GM23248 (cell line): ENCODE results near the gene SHROOM2. TPM values are rescaled to one million over a fixed set of nuclear protein-coding genes. Genes with fewer than 3 reads are reported as not detected.

Experiments
- DNase-seq: peaks from one replicate; pipeline ENCODE4 v3.0.0-alpha.2; 2015
- H2AFZ ChIP-seq: fragments of 200-600 bp; sonication (generic); 2 replicates; pipeline ENCODE4 v1.6.1; 2016; ENCODE audit warnings: antibody characterized with exemption
- H3F3A ChIP-seq: fragments of 200-600 bp; sonication (generic); 2 replicates; pipeline ENCODE4 v1.6.1; 2016; ENCODE audit warnings: mild to moderate bottlenecking, antibody characterized with exemption, mixed run types; ENCODE audit not compliant: insufficient read depth
- H3K27ac ChIP-seq: fragments of 200-600 bp; sonication (generic); 2 replicates; pipeline ENCODE4 v1.5.1; 2016; ENCODE audit warnings: mild to moderate bottlenecking
- H3K27me3 ChIP-seq: fragments of 200-600 bp; sonication (generic); replicated peaks from 2 replicates; pipeline ENCODE4 v1.6.1; 2016; ENCODE audit warnings: mild to moderate bottlenecking; ENCODE audit not compliant: insufficient read depth
- H3K36me3 ChIP-seq: fragments of 200-600 bp; sonication (generic); 2 replicates; pipeline ENCODE4 v1.6.1; 2016; ENCODE audit warnings: low read depth, mild to moderate bottlenecking
- H3K4me1 ChIP-seq: fragments of 200-600 bp; sonication (generic); 2 replicates; pipeline ENCODE4 v1.6.1; 2016; ENCODE audit warnings: mild to moderate bottlenecking; ENCODE audit not compliant: insufficient read depth
- H3K4me2 ChIP-seq: fragments of 200-600 bp; sonication (generic); one replicate; pipeline ENCODE4 v1.6.1; 2016; ENCODE audit warnings: mild to moderate bottlenecking; ENCODE audit not compliant: unreplicated experiment
- H3K4me3 ChIP-seq: fragments of 200-600 bp; sonication (generic); 2 replicates; pipeline ENCODE4 v1.5.1; 2016; ENCODE audit warnings: mild to moderate bottlenecking
- H3K79me2 ChIP-seq: fragments of 200-600 bp; sonication (generic); 2 replicates; pipeline ENCODE4 v1.6.1; 2016; ENCODE audit warnings: mild to moderate bottlenecking; ENCODE audit not compliant: insufficient read depth
- H3K9ac ChIP-seq: fragments of 200-600 bp; sonication (generic); 2 replicates; pipeline ENCODE4 v1.6.1; 2016; ENCODE audit warnings: mild to moderate bottlenecking
- H3K9me2 ChIP-seq: fragments of 200-600 bp; sonication (generic); 2 replicates; pipeline ENCODE4 v1.6.1; 2016; ENCODE audit warnings: mixed run types, mild to moderate bottlenecking, moderate library complexity; ENCODE audit not compliant: insufficient read depth
- H3K9me3 ChIP-seq: fragments of 200-600 bp; sonication (generic); one replicate; pipeline ENCODE4 v1.6.1; 2017; ENCODE audit warnings: low read depth
- H4K20me1 ChIP-seq: fragments of 200-600 bp; sonication (generic); 2 replicates; pipeline ENCODE4 v1.6.0; 2016; ENCODE audit not compliant: insufficient read depth
- EZH2 ChIP-seq: fragments of 200-600 bp; sonication (generic); IDR thresholded peaks from 2 replicates; pipeline ENCODE4 v1.6.1; 2018; ENCODE audit warnings: antibody characterized with exemption, mild to moderate bottlenecking; ENCODE audit not compliant: insufficient read depth, poor library complexity, severe bottlenecking
- EZH2phosphoT487 ChIP-seq: fragments of 200-600 bp; sonication (generic); IDR thresholded peaks from 2 replicates; pipeline ENCODE4 v1.6.1; 2018; ENCODE audit warnings: antibody characterized with exemption, moderate library complexity, mild to moderate bottlenecking, low read depth; ENCODE audit not compliant: insufficient read depth
- WGBS, 2 experiments: methylation state at CpG; one replicate each; pipeline ENCODE4 v1.1.6; 2015 to 2017; ENCODE audit warnings: low lambda C conversion rate in 2 of 2, low coverage in 1 of 2; ENCODE audit errors: missing lambda C conversion rate in 2 of 2; 5-methylcytosine and 5-hydroxymethylcytosine counted together
- in situ Hi-C: fragments of 300-500 bp; cut with MboI; formaldehyde crosslinking; loops from 2 replicates; pipeline ENCODE4 v1.15.0; 2020
- polyA plus RNA-seq: library from polyadenylated mRNA; unstranded; fragments of >200 nt; fragmentation: Nextera tagmentation; extraction: Ambion mirVana; gene quantifications from 2 replicates; pipeline ENCODE4 v1.2.1, GENCODE V29; 2016
- total RNA-seq: library from RNA; depleted of rRNA; stranded (reverse); fragments of >200 nt; shearing (Covaris generic); gene quantifications from 2 replicates; pipeline ENCODE4 v1.2.3, GENCODE V29; 2014

SHROOM2 gene
- total and polyA plus RNA-seq, 2 experiments from 2014 or later: 0.22 to 0.63 TPM

GRCh38 chrX:9865804-9866472, 79.7 kb downstream of the SHROOM2 start:
- Histone ChIP-seq H3K9me3 (no peaks in the 10 kb centered on the region), H3K9ac (no peak overlapping the region), H3K4me1 (peaks cover 5% of the 10 kb centered on the region; the same call in 1 of the 2 replicates), H3K27ac (no peak overlapping the region), H3K27me3 (no peaks in the 10 kb centered on the region), H3K79me2 (no peaks in the 10 kb centered on the region), H3K4me2 (no peak overlapping the region), H3K36me3 (no peaks in the 10 kb centered on the region), H4K20me1 (no peaks in the 10 kb centered on the region), H3K9me2 (no peaks in the 10 kb centered on the region), H3K4me3 (no peak overlapping the region), H3F3A (no peaks in the 10 kb centered on the region), H2AFZ (no peak overlapping the region)
- WGBS, 2 experiments: 57 to 65% methylated on average over 11 to 12 of the region's 12 CpGs
- TF ChIP-seq EZH2phosphoT487 (no peak), EZH2 (no peak)
- peak; percentile 28 for DNase-seq
- in situ Hi-C loops: no loop called here

- Histone ChIP-seq H3K4me1 (peaks cover 5% of the 10 kb centered on the region; the same call in 1 of the 2 replicates), H3K27ac (no peak overlapping the region), H3K36me3 (no peaks in the 10 kb centered on the region), H3K4me3 (no peak overlapping the region), H3K9me2 (no peaks in the 10 kb centered on the region), H3K9ac (no peak overlapping the region), H3F3A (no peaks in the 10 kb centered on the region), H3K79me2 (no peaks in the 10 kb centered on the region), H3K9me3 (no peaks in the 10 kb centered on the region), H3K4me2 (no peak overlapping the region), H4K20me1 (no peaks in the 10 kb centered on the region), H2AFZ (no peak overlapping the region), H3K27me3 (no peaks in the 10 kb centered on the region)
- TF ChIP-seq EZH2 (no peak), EZH2phosphoT487 (no peak)
- in situ Hi-C loops: no loop called here
- 55 to 65% methylated on average over 6 to 11 of the region's 13 CpGs for WGBS, 2 experiments
- no peak for DNase-seq
These were observed 80.4 kb downstream of the SHROOM2 start for GRCh38 chrX:9866633-9867032.

GRCh38 chrX:9867226-9867625, 81.0 kb downstream of the SHROOM2 start:
- in situ Hi-C loops: no loop called here
- peaks cover 5% of the 10 kb centered on the region; the same call in 1 of the 2 replicates for H3K4me1 ChIP-seq
- H4K20me1 ChIP-seq: no peaks in the 10 kb centered on the region
- no peak overlapping the region for H3K4me2 ChIP-seq
- H3K36me3 ChIP-seq: no peaks in the 10 kb centered on the region
- H3K9ac ChIP-seq: no peak overlapping the region
- no peaks in the 10 kb centered on the region for H3K9me3 ChIP-seq
- H3K4me3 ChIP-seq: no peak overlapping the region
- 90 to 96% methylated on average over 9 of the region's 9 CpGs for WGBS, 2 experiments
- H3K9me2 ChIP-seq: no peaks in the 10 kb centered on the region
- H3F3A ChIP-seq: no peaks in the 10 kb centered on the region
- H3K79me2 ChIP-seq: no peaks in the 10 kb centered on the region
- TF ChIP-seq EZH2phosphoT487: no peak
- TF ChIP-seq EZH2: no peak
- DNase-seq: no peak
- H3K27me3 ChIP-seq: no peaks in the 10 kb centered on the region
- H2AFZ ChIP-seq: no peak overlapping the region
- H3K27ac ChIP-seq: no peak overlapping the region

GRCh38 chrX:9867753-9868152, 81.5 kb downstream of the SHROOM2 start:
- Histone ChIP-seq H4K20me1 (no peaks in the 10 kb centered on the region), H3K4me1 (peaks cover 5% of the 10 kb centered on the region; the same call in 1 of the 2 replicates), H3K9me3 (no peaks in the 10 kb centered on the region), H3K79me2 (no peaks in the 10 kb centered on the region), H3K9me2 (no peaks in the 10 kb centered on the region), H3K27ac (no peak overlapping the region), H3K27me3 (no peaks in the 10 kb centered on the region), H3K4me2 (no peak overlapping the region), H3K36me3 (no peaks in the 10 kb centered on the region), H3K9ac (no peak overlapping the region), H3F3A (no peaks in the 10 kb centered on the region), H2AFZ (no peak overlapping the region), H3K4me3 (no peak overlapping the region)
- TF ChIP-seq EZH2phosphoT487 (no peak), EZH2 (no peak)
- in situ Hi-C loops: no loop called here
- DNase-seq: peak; percentile 44
- 26 to 49% methylated on average over 3 to 4 of the region's 4 CpGs for WGBS, 2 experiments
